Loucy (cell line): Measurements from ENCODE around the gene ZNF423.

ENCODE experiments used
- EZH2phosphoT487 ChIP-seq: fragments of 200-600 bp; IDR thresholded peaks from 2 replicates; pipeline ENCODE4 v1.6.1; 2018; ENCODE audit warnings: antibody characterized with exemption, mild to moderate bottlenecking, moderate library complexity, borderline replicate concordance
- TF ChIP-seq, protein P1 (sequence below): fragments of 200-600 bp; sonication (generic); conservative IDR thresholded peaks from 2 replicates; pipeline ENCODE4 v1.5.1; 2014; ENCODE audit warnings: mild to moderate bottlenecking, antibody characterized with exemption, low read length

DNA sequence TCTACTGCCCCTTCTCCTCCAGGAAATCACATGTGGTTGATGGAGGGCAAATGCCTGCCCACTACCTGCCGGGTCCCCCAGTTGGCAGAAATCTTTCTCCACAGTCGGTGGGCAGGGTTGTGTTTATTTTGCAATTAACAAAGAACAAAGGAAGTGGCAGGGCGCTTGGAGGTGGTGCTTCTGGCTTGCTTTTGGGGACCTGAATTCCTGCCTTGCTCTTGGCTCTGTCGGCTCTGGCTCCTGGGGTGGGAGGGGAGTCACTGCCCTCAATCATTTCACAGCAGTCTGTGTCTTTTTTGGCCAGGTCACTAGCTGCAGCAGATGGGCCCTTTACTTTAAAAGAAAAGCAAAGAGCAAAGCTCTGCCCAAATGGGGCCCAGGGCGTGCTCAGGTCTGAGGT, 413.1 kb downstream of the ZNF423 start:
- TF ChIP-seq, protein P1, sequence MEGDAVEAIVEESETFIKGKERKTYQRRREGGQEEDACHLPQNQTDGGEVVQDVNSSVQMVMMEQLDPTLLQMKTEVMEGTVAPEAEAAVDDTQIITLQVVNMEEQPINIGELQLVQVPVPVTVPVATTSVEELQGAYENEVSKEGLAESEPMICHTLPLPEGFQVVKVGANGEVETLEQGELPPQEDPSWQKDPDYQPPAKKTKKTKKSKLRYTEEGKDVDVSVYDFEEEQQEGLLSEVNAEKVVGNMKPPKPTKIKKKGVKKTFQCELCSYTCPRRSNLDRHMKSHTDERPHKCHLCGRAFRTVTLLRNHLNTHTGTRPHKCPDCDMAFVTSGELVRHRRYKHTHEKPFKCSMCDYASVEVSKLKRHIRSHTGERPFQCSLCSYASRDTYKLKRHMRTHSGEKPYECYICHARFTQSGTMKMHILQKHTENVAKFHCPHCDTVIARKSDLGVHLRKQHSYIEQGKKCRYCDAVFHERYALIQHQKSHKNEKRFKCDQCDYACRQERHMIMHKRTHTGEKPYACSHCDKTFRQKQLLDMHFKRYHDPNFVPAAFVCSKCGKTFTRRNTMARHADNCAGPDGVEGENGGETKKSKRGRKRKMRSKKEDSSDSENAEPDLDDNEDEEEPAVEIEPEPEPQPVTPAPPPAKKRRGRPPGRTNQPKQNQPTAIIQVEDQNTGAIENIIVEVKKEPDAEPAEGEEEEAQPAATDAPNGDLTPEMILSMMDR, result no peak
- no peak for TF ChIP-seq EZH2phosphoT487
